GM10248 (cell line): ENCODE measurements around the gene OSBPL10.

Experiments used
- CTCF ChIA-PET: fragments of 300-600 bp; sonication (Branson Sonifier 250); formaldehyde crosslinking; extraction: SDS; loops from one replicate; lab custom pipeline; 2021; ENCODE audit warnings: antibody characterized with exemption; lab: Yijun Ruan, JAX
- POLR2A ChIA-PET: fragments of 350-650 bp; sonication (Branson Sonifier 250); formaldehyde crosslinking; extraction: SDS; loops from one replicate; lab custom pipeline; 2020; ENCODE audit warnings: antibody characterized with exemption; lab: Yijun Ruan, JAX
- DNase-seq: peaks from one replicate; pipeline ENCODE4 v3.0.0; 2012; ENCODE audit errors: extremely low spot score
- TF ChIP-seq, protein P1 (sequence below): IDR thresholded peaks from 2 replicates; pipeline ENCODE4 v1.5.1; 2012; ENCODE audit warnings: mild to moderate bottlenecking, low read depth; ENCODE audit errors: extremely low read depth, missing control alignments, control extremely low read depth

OSBPL10 gene

GRCh38 chr3:31892500-31892899 lies 88.6 kb downstream of the OSBPL10 start:
- ChIA-PET POLR2A (no interaction called here), CTCF (interaction anchor here (1.3 kb wide), 1 partner anchor 9 kb away, joined by 3 read pairs; no protein-coding TSS in a partner anchor)
- TF ChIP-seq, protein P1, sequence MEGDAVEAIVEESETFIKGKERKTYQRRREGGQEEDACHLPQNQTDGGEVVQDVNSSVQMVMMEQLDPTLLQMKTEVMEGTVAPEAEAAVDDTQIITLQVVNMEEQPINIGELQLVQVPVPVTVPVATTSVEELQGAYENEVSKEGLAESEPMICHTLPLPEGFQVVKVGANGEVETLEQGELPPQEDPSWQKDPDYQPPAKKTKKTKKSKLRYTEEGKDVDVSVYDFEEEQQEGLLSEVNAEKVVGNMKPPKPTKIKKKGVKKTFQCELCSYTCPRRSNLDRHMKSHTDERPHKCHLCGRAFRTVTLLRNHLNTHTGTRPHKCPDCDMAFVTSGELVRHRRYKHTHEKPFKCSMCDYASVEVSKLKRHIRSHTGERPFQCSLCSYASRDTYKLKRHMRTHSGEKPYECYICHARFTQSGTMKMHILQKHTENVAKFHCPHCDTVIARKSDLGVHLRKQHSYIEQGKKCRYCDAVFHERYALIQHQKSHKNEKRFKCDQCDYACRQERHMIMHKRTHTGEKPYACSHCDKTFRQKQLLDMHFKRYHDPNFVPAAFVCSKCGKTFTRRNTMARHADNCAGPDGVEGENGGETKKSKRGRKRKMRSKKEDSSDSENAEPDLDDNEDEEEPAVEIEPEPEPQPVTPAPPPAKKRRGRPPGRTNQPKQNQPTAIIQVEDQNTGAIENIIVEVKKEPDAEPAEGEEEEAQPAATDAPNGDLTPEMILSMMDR, result no peak
- no peak for DNase-seq

DNA sequence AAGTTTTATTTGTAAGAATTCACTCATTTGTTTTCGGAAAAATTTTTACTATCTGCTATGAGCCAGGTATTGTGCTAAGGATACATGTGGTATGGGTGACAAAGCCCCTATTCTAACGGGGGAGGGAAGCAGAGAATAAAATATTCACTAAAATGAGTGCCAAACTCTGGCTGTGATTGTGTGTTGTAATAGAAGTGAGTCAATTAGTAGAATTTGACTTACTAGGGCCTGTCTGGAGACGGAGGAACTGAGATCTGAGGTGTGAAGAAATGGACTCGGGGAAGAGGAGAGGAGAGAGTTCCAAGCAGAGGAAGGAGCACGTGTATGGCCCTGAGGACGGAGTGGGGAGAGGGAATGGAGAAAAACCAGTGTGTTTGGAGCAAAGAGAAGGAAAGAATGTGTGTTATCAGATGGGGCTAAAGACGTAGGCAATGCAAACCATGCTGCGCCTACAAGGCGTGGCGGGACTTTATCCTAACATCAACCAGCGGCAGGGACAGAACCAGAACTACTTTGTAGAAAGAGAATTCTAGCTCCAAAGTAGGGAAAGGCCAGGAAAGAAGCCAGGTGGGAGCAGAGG lies 89.1 kb downstream of the OSBPL10 start:
- no peak for DNase-seq
- POLR2A ChIA-PET, result no interaction called here
- CTCF ChIA-PET, result interaction anchor here (1.1 to 1.3 kb wide), 2 partner anchors 9 to 15 kb away, joined by 3 read pairs; no protein-coding TSS in a partner anchor
- TF ChIP-seq, protein P1, result no peak

- ChIA-PET POLR2A (no interaction called here), CTCF (interaction anchor here (1.1 to 1.3 kb wide), 2 partner anchors 10 to 14 kb away, joined by 3 read pairs; no protein-coding TSS in a partner anchor)
- TF ChIP-seq, protein P1, result no peak
- no peak for DNase-seq
These were observed 90.2 kb downstream of the OSBPL10 start for GRCh38 chr3:31890742-31891469.

DNA sequence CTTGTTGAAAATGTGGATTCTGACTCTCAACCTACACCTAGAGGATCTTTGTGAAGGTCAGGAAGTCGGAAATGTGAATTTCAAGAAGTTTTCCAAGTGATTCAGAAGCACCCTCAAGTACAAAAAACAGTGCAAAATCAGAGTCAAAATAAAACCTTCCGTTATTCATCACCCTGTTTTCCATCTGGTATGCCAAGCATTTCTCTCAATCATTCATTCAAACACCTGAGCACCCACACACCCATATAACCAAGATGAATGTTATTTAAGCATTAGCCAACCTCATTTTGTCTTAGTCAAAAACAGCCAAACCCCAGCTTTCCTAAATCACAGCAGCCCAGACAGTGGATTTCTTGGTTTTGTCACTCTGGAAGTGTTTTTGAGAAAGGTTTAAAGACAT lies 91.1 kb downstream of the OSBPL10 start:
- CTCF ChIA-PET, result interaction anchor here (0.6 to 1.5 kb wide), 3 partner anchors 9 to 24 kb away, joined by 3 read pairs; no protein-coding TSS in a partner anchor
- no peak for DNase-seq
- TF ChIP-seq, protein P1, result no peak
- POLR2A ChIA-PET, result no interaction called here

- no peak for DNase-seq
- ChIA-PET POLR2A (no interaction called here), CTCF (no interaction called here)
- TF ChIP-seq, protein P1, result no peak
These were observed 95.8 kb downstream of the OSBPL10 start for GRCh38 chr3:31885235-31885634.

GRCh38 chr3:31884251-31884650 lies 96.8 kb downstream of the OSBPL10 start:
- ChIA-PET POLR2A (no interaction called here), CTCF (no interaction called here)
- no peak for DNase-seq
- TF ChIP-seq, protein P1, result no peak
